Naive thymus-derived CD4-positive, alpha-beta T cell (primary cell): ENCODE data around the gene RASL11A. TPM values are rescaled to one million over a fixed set of nuclear protein-coding genes. Genes with fewer than 3 reads are reported as not detected.
A peak's percentile ranks its signal among the peaks of the same experiment; 100 is the strongest.
"Not testable (repeated sequence)": the region's sequence is repeated elsewhere in the genome, so short reads cannot be mapped to it uniquely, and the experiment has no call there.

Experiments
- ATAC-seq: fragments of 150-1000 bp; cut with Tn5 transposase; 2 replicates; pipeline ENCODE4 v1.10.0; 2021; ENCODE audit warnings: mild to moderate bottlenecking, moderate library complexity
- CTCF ChIA-PET: fragments of 350-600 bp; sonication (Branson Sonifier 250); formaldehyde crosslinking; loops from one replicate; lab custom pipeline; 2021; ENCODE audit warnings: antibody characterized with exemption; lab: Charles Lee
- POLR2A ChIA-PET: fragments of 350-600 bp; sonication (Branson Sonifier 250); formaldehyde crosslinking; loops from one replicate; lab custom pipeline; 2021; ENCODE audit warnings: antibody characterized with exemption, inconsistent platforms; lab: Charles Lee
- DNase-seq, 9 donors: peaks; one replicate each; pipeline versions ENCODE4 v3.0.0 to v3.0.0-alpha.2; 2020 to 2022; ENCODE audit warnings: mixed read lengths in 1 of 9
- H3K27ac ChIP-seq: one replicate; pipeline ENCODE4 v1.7.0; 2013; ENCODE audit warnings: mild to moderate bottlenecking, low read depth, low read length, moderate library complexity
- H3K27me3 ChIP-seq, 2 donors: one replicate each; pipeline ENCODE4 v1.7.0; 2013; ENCODE audit warnings: low read length in 2 of 2, mild to moderate bottlenecking in 2 of 2, moderate library complexity in 2 of 2; ENCODE audit not compliant: control insufficient read depth in 2 of 2, insufficient read depth in 2 of 2
- H3K36me3 ChIP-seq, 3 experiments: 1 replicate in 2 of 3; 2 replicates in 1 of 3; pipeline ENCODE4 v1.7.0; 2013; ENCODE audit warnings: low read length in 3 of 3, mild to moderate bottlenecking in 3 of 3, moderate library complexity in 1 of 3; ENCODE audit not compliant: insufficient read depth in 3 of 3, control insufficient read depth in 2 of 3
- H3K4me1 ChIP-seq, 2 donors: one replicate each; pipeline ENCODE4 v1.7.0; 2013; ENCODE audit warnings: low read length in 2 of 2, mild to moderate bottlenecking in 2 of 2, moderate library complexity in 1 of 2; ENCODE audit not compliant: control insufficient read depth in 2 of 2, insufficient read depth in 2 of 2
- H3K4me3 ChIP-seq: 2 replicates; pipeline ENCODE4 v1.7.0; 2013; ENCODE audit warnings: mild to moderate bottlenecking, low read length
- H3K9me3 ChIP-seq, 3 experiments: 1 replicate in 2 of 3; 2 replicates in 1 of 3; pipeline ENCODE4 v1.7.0; 2013; ENCODE audit warnings: low read length in 3 of 3; ENCODE audit not compliant: control insufficient read depth in 2 of 3
- H3K27ac Mint-ChIP-seq, 9 donors: one replicate each; pipeline ENCODE4 v1.8.0; 2020 to 2022; ENCODE audit warnings: mixed read lengths in 9 of 9, mild to moderate bottlenecking in 8 of 9, moderate library complexity in 5 of 9, inconsistent platforms in 2 of 9
- H3K27me3 Mint-ChIP-seq, 5 donors: one replicate each; pipeline ENCODE4 v1.8.0; 2021 to 2022; ENCODE audit warnings: mixed read lengths in 5 of 5, mild to moderate bottlenecking in 1 of 5
- H3K36me3 Mint-ChIP-seq, 5 donors: one replicate each; pipeline ENCODE4 v1.8.0; 2020 to 2022; ENCODE audit warnings: mixed read lengths in 5 of 5, mild to moderate bottlenecking in 3 of 5, inconsistent platforms in 1 of 5
- H3K4me1 Mint-ChIP-seq, 7 donors: one replicate each; pipeline ENCODE4 v1.8.0; 2020 to 2022; ENCODE audit warnings: mixed read lengths in 7 of 7, mild to moderate bottlenecking in 3 of 7, inconsistent platforms in 1 of 7
- H3K4me3 Mint-ChIP-seq, 10 donors: one replicate each; pipeline ENCODE4 v1.8.0; 2020 to 2022; ENCODE audit warnings: mild to moderate bottlenecking in 10 of 10, mixed read lengths in 10 of 10, moderate library complexity in 6 of 10, inconsistent platforms in 2 of 10
- H3K9me3 Mint-ChIP-seq, 11 donors: one replicate each; pipeline ENCODE4 v1.8.0; 2020 to 2022; ENCODE audit warnings: mixed read lengths in 11 of 11, mild to moderate bottlenecking in 4 of 11, inconsistent platforms in 1 of 11, moderate library complexity in 1 of 11
- intact Hi-C, 2 donors: fragments of 100-400 bp; cut with micrococcal nuclease; formaldehyde crosslinking; loops; one replicate each; pipeline ENCODE4 v1.15.1; 2023
- polyA plus RNA-seq, 2 donors: library from polyadenylated mRNA; unstranded; fragments of 300-500 nt; fragmentation: Illumina TruSeq; gene quantifications; one replicate each; pipeline ENCODE4 v1.2.3, GENCODE V29; 2021
- total RNA-seq, 6 experiments: library from RNA in 5 of 6; stranded (reverse) in 5 of 6; gene quantifications; 1 replicate in 5 of 6; 2 replicates in 1 of 6; pipeline ENCODE4 v1.2.3 and lab custom pipeline; 2021 to 2026

Gene RASL11A
- total and polyA plus RNA-seq, 7 experiments from 2014 or later = 0.44 to 3.0 (median 0.86) TPM

DNA sequence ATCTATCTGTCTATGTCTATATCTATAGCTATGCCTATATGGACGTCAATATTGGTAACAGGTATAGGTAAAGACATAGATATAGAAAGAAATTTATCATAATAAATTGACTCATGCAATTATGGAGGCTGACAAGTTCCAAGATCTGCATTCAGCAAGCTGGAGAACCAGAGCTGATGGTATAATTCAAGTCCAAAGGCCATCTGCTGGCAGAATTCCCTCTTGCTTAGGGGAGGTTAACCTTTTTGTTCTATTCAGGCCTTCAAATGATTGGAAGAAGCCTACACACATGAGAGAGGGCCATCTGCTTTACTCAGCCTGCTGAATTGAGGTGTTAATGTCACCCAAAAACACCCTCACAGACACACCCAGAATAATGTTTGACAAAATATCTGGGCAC, 10.8 kb downstream of the RASL11A start:
- ChIA-PET POLR2A (interaction anchor here (0.7 kb wide), 1 partner anchor 25 kb away, joined by 3 read pairs; no protein-coding TSS in a partner anchor), CTCF (no interaction called here)
- Histone ChIP-seq H3K4me3 (no peak overlapping the region), H3K36me3 (no peaks in the 10 kb centered on the region), H3K9me3 (no peaks in the 10 kb centered on the region), H3K27ac (no peak overlapping the region), H3K4me1 (no peaks in the 10 kb centered on the region), H3K27me3 (no peaks in the 10 kb centered on the region)
- H3K9me3 Mint-ChIP-seq = peaks cover 0 to 2% (median 0%) of the 10 kb centered on the region in 11 donors
- H3K27me3 Mint-ChIP-seq = peaks cover 0 to 12% (median 0%) of the 10 kb centered on the region in 5 donors
- H3K4me3 Mint-ChIP-seq = no peak overlapping the region
- intact Hi-C loops = no loop called here
- DNase-seq = no peak
- no peak overlapping the region for H3K27ac Mint-ChIP-seq
- no peak for ATAC-seq
- H3K36me3 Mint-ChIP-seq = no peaks in the 10 kb centered on the region
- H3K4me1 Mint-ChIP-seq = peaks cover 0 to 11% (median 0%) of the 10 kb centered on the region in 7 donors

DNA sequence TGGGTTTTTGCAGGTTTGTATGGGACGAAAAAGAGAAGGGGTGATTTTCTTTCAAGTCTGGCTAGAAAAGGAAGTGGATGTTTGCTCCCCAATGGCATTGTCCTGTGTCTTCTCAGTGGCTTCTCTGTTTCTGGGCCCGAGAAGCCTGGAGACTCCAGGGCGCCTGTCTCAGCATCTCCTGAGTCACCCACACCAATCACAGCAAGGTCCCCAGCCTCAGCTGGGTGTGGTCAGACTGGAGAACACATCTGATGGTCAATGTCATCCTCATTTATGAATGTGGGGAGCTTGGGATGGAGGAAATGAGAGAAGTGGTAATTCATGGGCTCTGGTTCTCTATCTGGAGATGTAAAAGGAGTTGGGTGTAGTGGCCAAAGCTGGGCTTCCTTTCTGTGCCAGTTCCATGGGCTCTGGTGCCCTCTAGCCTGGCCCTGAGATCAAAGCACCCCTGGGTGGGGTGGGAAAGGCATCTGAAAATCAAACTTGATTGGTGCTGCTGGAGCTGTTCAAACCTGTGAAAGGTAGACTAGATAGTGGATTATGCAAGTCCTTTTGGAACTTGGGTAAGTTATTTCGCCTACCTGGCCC, 13.4 kb downstream of the RASL11A start:
- Mint-ChIP-seq H3K27me3 (no peaks in the 10 kb centered on the region), H3K4me1 (peaks cover 0 to 11% (median 0%) of the 10 kb centered on the region in 7 donors), H3K36me3 (no peaks in the 10 kb centered on the region), H3K27ac (peak overlapping the region in 1 of 9 donors; percentile 51), H3K9me3 (peaks cover 0 to 2% (median 0%) of the 10 kb centered on the region in 11 donors), H3K4me3 (no peak overlapping the region)
- ChIA-PET POLR2A (no interaction called here), CTCF (interaction anchor here (0.6 to 0.8 kb wide), 2 partner anchors 298 to 545 kb away, joined by 3 read pairs; no protein-coding TSS in a partner anchor)
- DNase-seq = no peak
- H3K27ac ChIP-seq = no peak overlapping the region
- H3K9me3 ChIP-seq = no peaks in the 10 kb centered on the region
- intact Hi-C loops = loop anchor here (1.0 kb wide), 1 partner anchor 299 kb away; no protein-coding TSS in a partner anchor
- ATAC-seq = peak; percentile 54
- no peaks in the 10 kb centered on the region for H3K4me1 ChIP-seq
- no peaks in the 10 kb centered on the region for H3K27me3 ChIP-seq
- no peaks in the 10 kb centered on the region for H3K36me3 ChIP-seq
- no peak overlapping the region for H3K4me3 ChIP-seq

GRCh38 chr13:27288392-27288791, 17.8 kb downstream of the RASL11A start:
- Histone ChIP-seq H3K27ac (no peak overlapping the region), H3K4me1 (peaks cover 0 to 9% of the 10 kb centered on the region in 2 donors), H3K27me3 (no peaks in the 10 kb centered on the region), H3K36me3 (no peaks in the 10 kb centered on the region), H3K4me3 (no peak overlapping the region), H3K9me3 (no peaks in the 10 kb centered on the region)
- Mint-ChIP-seq H3K36me3 (no peaks in the 10 kb centered on the region), H3K4me3 (no peak overlapping the region), H3K4me1 (peaks cover 5 to 18% (median 11%) of the 10 kb centered on the region in 7 donors), H3K9me3 (peaks cover 0 to 2% (median 0%) of the 10 kb centered on the region in 11 donors), H3K27ac (no peak overlapping the region), H3K27me3 (no peaks in the 10 kb centered on the region)
- ATAC-seq (no peak), DNase-seq (no peak)
- CTCF ChIA-PET = no interaction called here
- intact Hi-C loops = no loop called here
- POLR2A ChIA-PET = no interaction called here

DNA sequence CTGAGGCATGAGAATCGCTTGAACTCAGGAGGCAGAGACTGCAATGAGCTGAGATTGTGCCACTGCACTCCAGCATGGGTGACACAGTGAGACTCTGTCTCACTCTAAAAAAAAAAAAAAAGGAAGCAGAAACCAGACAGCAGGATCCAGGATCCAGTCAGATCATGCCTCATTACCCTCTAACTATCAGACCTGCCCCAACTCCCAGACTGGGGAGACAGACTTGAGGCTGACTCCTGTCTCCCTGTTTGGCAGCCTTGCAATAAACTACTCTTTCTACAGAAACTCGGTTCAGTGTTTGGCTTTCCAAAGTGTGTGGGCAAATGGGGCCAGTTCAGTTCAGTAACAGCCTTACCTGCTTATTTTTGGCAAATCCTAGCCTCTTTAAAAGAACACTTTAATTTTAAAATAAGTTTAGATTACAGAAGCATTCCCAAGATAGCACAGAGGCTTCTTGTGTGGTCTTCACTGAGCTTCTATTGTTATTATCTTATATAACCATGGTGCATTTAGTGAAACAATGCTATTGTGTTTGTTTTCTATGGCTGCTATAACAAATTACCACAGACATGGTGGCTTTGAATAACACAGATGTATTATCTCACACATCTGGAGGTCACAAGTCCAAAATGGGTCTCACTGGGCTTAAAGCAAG, 18.5 kb downstream of the RASL11A start:
- no peak overlapping the region for H3K4me3 Mint-ChIP-seq
- ChIA-PET POLR2A (no interaction called here), CTCF (interaction anchor here (0.6 kb wide), 1 partner anchor 30 kb away, joined by 3 read pairs; no protein-coding TSS in a partner anchor)
- H3K27ac Mint-ChIP-seq = no peak overlapping the region
- ATAC-seq (no peak), DNase-seq (no peak)
- H3K27me3 Mint-ChIP-seq = no peaks in the 10 kb centered on the region
- Histone ChIP-seq H3K4me3 (no peak overlapping the region), H3K36me3 (no peaks in the 10 kb centered on the region), H3K27me3 (no peaks in the 10 kb centered on the region), H3K4me1 (peaks cover 0 to 16% of the 10 kb centered on the region in 2 donors), H3K9me3 (no peaks in the 10 kb centered on the region), H3K27ac (no peak overlapping the region)
- intact Hi-C loops = no loop called here
- no peaks in the 10 kb centered on the region for H3K36me3 Mint-ChIP-seq
- H3K4me1 Mint-ChIP-seq = peaks cover 12 to 23% (median 18%) of the 10 kb centered on the region in 7 donors
- H3K9me3 Mint-ChIP-seq = peaks cover 0 to 2% (median 0%) of the 10 kb centered on the region in 11 donors

GRCh38 chr13:27290715-27291114, 20.1 kb downstream of the RASL11A start:
- no peak overlapping the region for H3K27ac ChIP-seq
- peaks cover 17 to 39% (median 32%) of the 10 kb centered on the region in 7 donors for H3K4me1 Mint-ChIP-seq
- H3K27ac Mint-ChIP-seq = peak overlapping the region in 2 of 9 donors; percentile 28 to 88
- no peaks in the 10 kb centered on the region for H3K27me3 ChIP-seq
- ATAC-seq = no peak
- POLR2A ChIA-PET = interaction anchor here (0.9 kb wide), 1 partner anchor 305 kb away, joined by 5 read pairs; no protein-coding TSS in a partner anchor
- no peaks in the 10 kb centered on the region for H3K27me3 Mint-ChIP-seq
- no peaks in the 10 kb centered on the region for H3K36me3 ChIP-seq
- H3K4me3 ChIP-seq = no peak overlapping the region
- no peaks in the 10 kb centered on the region for H3K9me3 ChIP-seq
- no peak overlapping the region for H3K4me3 Mint-ChIP-seq
- no peaks in the 10 kb centered on the region for H3K36me3 Mint-ChIP-seq
- CTCF ChIA-PET = no interaction called here
- no peak for DNase-seq
- intact Hi-C loops = loop anchor here in 1 of 2 donors (5.0 kb wide), 1 partner anchor 47 kb away; no protein-coding TSS in a partner anchor
- peaks cover 0 to 1% (median 0%) of the 10 kb centered on the region in 11 donors for H3K9me3 Mint-ChIP-seq
- H3K4me1 ChIP-seq = peaks cover 0 to 32% of the 10 kb centered on the region in 2 donors

DNA sequence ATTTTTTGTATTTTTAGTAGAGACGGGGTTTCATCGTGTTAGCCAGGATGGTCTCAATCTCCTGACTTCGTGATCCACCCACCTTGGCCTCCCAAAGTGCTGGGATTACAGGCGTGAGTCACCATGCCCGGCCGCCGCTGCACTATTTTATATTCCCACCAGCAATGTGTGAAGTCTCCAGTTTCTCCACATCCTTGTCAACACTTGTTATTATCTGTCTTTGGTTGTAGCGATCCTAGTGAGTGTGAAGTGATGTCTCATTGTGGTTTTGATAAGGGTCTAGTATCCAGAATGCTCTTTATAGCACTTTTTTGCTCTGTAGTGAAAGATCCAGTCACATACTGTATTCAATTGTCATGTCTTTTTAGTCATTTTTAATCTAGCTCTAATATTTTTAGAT, 21.3 kb downstream of the RASL11A start:
- not testable (repeated sequence) for H3K9me3 Mint-ChIP-seq, H3K36me3 Mint-ChIP-seq, H3K4me3 ChIP-seq, H3K27me3 Mint-ChIP-seq, DNase-seq, ATAC-seq, H3K27me3 ChIP-seq, H3K9me3 ChIP-seq, H3K4me3 Mint-ChIP-seq, H3K36me3 ChIP-seq
- Histone ChIP-seq H3K27ac (peak overlapping the region; percentile 61), H3K4me1 (peaks cover 0 to 33% of the 10 kb centered on the region in 2 donors)
- Mint-ChIP-seq H3K27ac (peak overlapping the region in 8 of 9 donors; percentile 1 to 96 (median 86)), H3K4me1 (peaks cover 17 to 49% (median 38%) of the 10 kb centered on the region in 7 donors)
- intact Hi-C loops = loop anchor here in 1 of 2 donors (2.0 to 5.0 kb wide), 2 partner anchors 15 to 45 kb away; no protein-coding TSS in a partner anchor
- CTCF ChIA-PET = interaction anchor here (0.7 kb wide), 1 partner anchor 102 kb away, joined by 4 read pairs; no protein-coding TSS in a partner anchor
- POLR2A ChIA-PET = interaction anchor here (1.5 kb wide), 1 partner anchor 329 kb away, joined by 4 read pairs; the partner anchor contains the start of gene LNX2
